ENCODE data around the gene FAM13B. TPM values are rescaled to one million over a fixed set of nuclear protein-coding genes. Genes with fewer than 3 reads are reported as not detected.
A peak's percentile ranks its signal among the peaks of the same experiment; 100 is the strongest.

Gene FAM13B
- total RNA-seq, 4 donors from 2014 or later = 50.0 to 73.1 (median 53.6) TPM

GRCh38 chr5:138000102-138000723 lies 32.7 kb downstream of the FAM13B start:
- H3K36me3 ChIP-seq = peaks cover 0 to 34% (median 20%) of the 10 kb centered on the region in 4 donors
- H3K4me1 ChIP-seq = peaks cover 6 to 51% (median 40%) of the 10 kb centered on the region in 4 donors
- DNase-seq (ENCODE audit: extremely low spot score) = no peak
- 74% methylated on average over 6 of the region's 6 CpGs for WGBS
- H3K27me3 ChIP-seq = no peaks in the 10 kb centered on the region
- H3K27ac ChIP-seq (replicated peaks in 1 of 4) = peak overlapping the region in 3 of 4 donors; percentile 15 to 56 (median 43)
- TF ChIP-seq CTCF (IDR thresholded peaks at IDR 0.05) = no peak
- no peak for TF ChIP-seq POLR2AphosphoS5 (IDR thresholded peaks at IDR 0.05)
- TF ChIP-seq EP300 (IDR thresholded peaks at IDR 0.05) = no peak
- no peak for TF ChIP-seq POLR2A (IDR thresholded peaks at IDR 0.05; ENCODE audit: low read depth)
- no peaks in the 10 kb centered on the region for H3K9me3 ChIP-seq
- H3K4me3 ChIP-seq = no peak overlapping the region
- intact Hi-C loops (cut with DNase I) = loop anchor here (10.0 kb wide), 1 partner anchor 45 kb away; no protein-coding TSS in a partner anchor

GRCh38 chr5:137997726-137998213 lies 35.1 kb downstream of the FAM13B start:
- TF ChIP-seq POLR2A (IDR thresholded peaks at IDR 0.05; ENCODE audit: low read depth) = no peak
- no peak for TF ChIP-seq EP300 (IDR thresholded peaks at IDR 0.05)
- no peak for TF ChIP-seq CTCF (IDR thresholded peaks at IDR 0.05)
- TF ChIP-seq POLR2AphosphoS5 (IDR thresholded peaks at IDR 0.05) = no peak
- no peaks in the 10 kb centered on the region for H3K27me3 ChIP-seq
- intact Hi-C loops (cut with DNase I) = no loop called here
- peaks cover 0 to 17% (median 3%) of the 10 kb centered on the region in 4 donors for H3K36me3 ChIP-seq
- no peaks in the 10 kb centered on the region for H3K9me3 ChIP-seq
- no peak for DNase-seq (ENCODE audit: extremely low spot score)
- no peak overlapping the region for H3K27ac ChIP-seq (replicated peaks in 1 of 4)
- 88% methylated on average over 1 of the region's 1 CpG for WGBS
- no peak overlapping the region for H3K4me3 ChIP-seq
- peaks cover 6 to 70% (median 57%) of the 10 kb centered on the region in 4 donors for H3K4me1 ChIP-seq

DNA sequence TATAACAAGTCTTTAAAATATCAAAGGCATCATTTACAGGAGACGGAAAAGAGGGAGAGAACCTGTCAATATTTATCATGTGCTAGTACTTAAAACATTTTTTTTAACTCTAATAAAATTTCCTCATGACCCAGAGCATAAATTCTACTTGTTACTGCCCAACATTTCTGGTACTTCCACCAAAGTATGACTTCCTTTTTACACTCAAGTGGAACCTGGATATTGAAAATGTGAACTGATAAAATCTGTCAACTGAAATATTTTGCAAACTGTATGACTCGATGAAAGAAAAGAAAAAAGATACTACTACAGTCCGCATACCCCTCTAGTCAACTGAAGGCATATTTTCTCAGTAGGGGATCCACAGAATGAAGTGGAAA lies 37.1 kb downstream of the FAM13B start:
- Histone ChIP-seq H3K4me1 (peaks cover 3 to 70% (median 60%) of the 10 kb centered on the region in 4 donors), H3K27me3 (no peaks in the 10 kb centered on the region), H3K9me3 (no peaks in the 10 kb centered on the region), H3K27ac (replicated peaks in 1 of 4) (no peak overlapping the region), H3K4me3 (no peak overlapping the region), H3K36me3 (peaks cover 0 to 17% (median 3%) of the 10 kb centered on the region in 4 donors)
- no peak for DNase-seq (ENCODE audit: extremely low spot score)
- 75% methylated on average over 3 of the region's 3 CpGs for WGBS
- intact Hi-C loops (cut with DNase I) = no loop called here
- TF ChIP-seq CTCF (IDR thresholded peaks at IDR 0.05) (no peak), POLR2AphosphoS5 (IDR thresholded peaks at IDR 0.05) (no peak), EP300 (IDR thresholded peaks at IDR 0.05) (no peak), POLR2A (IDR thresholded peaks at IDR 0.05; ENCODE audit: low read depth) (no peak)

- peaks cover under 1 to 64% (median 55%) of the 10 kb centered on the region in 4 donors for H3K4me1 ChIP-seq
- TF ChIP-seq POLR2AphosphoS5 (IDR thresholded peaks at IDR 0.05) = no peak
- no peak for TF ChIP-seq POLR2A (IDR thresholded peaks at IDR 0.05; ENCODE audit: low read depth)
- TF ChIP-seq CTCF (IDR thresholded peaks at IDR 0.05) = no peak
- TF ChIP-seq EP300 (IDR thresholded peaks at IDR 0.05) = no peak
- no peak for DNase-seq (ENCODE audit: extremely low spot score)
- H3K36me3 ChIP-seq = peaks cover 0 to 17% (median 3%) of the 10 kb centered on the region in 4 donors
- H3K9me3 ChIP-seq = no peaks in the 10 kb centered on the region
- H3K4me3 ChIP-seq = no peak overlapping the region
- WGBS = 25% methylated on average over 2 of the region's 2 CpGs
- no peak overlapping the region for H3K27ac ChIP-seq (replicated peaks in 1 of 4)
- intact Hi-C loops (cut with DNase I) = no loop called here
- H3K27me3 ChIP-seq = no peaks in the 10 kb centered on the region
Measured at GRCh38 chr5:137995077-137995748, 37.7 kb downstream of the FAM13B start.

Measured in esophagus muscularis mucosa (tissue), 4 donors.